Endothelial cell of umbilical vein (primary cell): Measurements from ENCODE around the gene EPB41L4B. TPM values are rescaled to one million over a fixed set of nuclear protein-coding genes. Genes with fewer than 3 reads are reported as not detected.

Experiments
- BruUV-seq: library from RNA; stranded (reverse); fragments of 400-500 nt; replicated peaks from 2 replicates; lab custom pipeline; 2021; lab: Mats Ljungman, UMichigan
- CTCF ChIA-PET: fragments of 300-600, 350-600 bp; sonication (Branson Sonifier 250); formaldehyde crosslinking; loops from one replicate; lab custom pipeline; 2021; ENCODE audit warnings: antibody characterized with exemption, inconsistent platforms; lab: Charles Lee
- POLR2A ChIA-PET: fragments of 300-600, 350-600 bp; sonication (Branson Sonifier 250); formaldehyde crosslinking; loops from one replicate; lab custom pipeline; 2021; ENCODE audit warnings: antibody characterized with exemption, inconsistent platforms; lab: Charles Lee
- DNase-seq: peaks from one replicate; pipeline ENCODE4 v3.0.0-alpha.2; 2011; ENCODE audit warnings: low read depth, low spot score
- FAIRE-seq: peaks from 2 replicates; lab custom pipeline; 2011; peaks lifted over from hg19 to GRCh38; lab: Jason Lieb, UNC
- H2AFZ ChIP-seq: 2 replicates; pipeline ENCODE4 v1.6.0; 2012; ENCODE audit warnings: low read depth, low read length, control low read depth, inconsistent platforms
- H3K27ac ChIP-seq: 2 replicates; pipeline ENCODE4 v1.5.1; 2011; ENCODE audit warnings: low read depth, mild to moderate bottlenecking, control low read depth, low read length, moderate library complexity; ENCODE audit not compliant: insufficient read depth
- H3K27me3 ChIP-seq, 2 experiments: 2 replicates each; pipeline versions ENCODE4 v1.6.0 to v1.6.1; 2011; ENCODE audit warnings: low read length in 2 of 2, mixed read lengths in 1 of 2; ENCODE audit not compliant: control insufficient read depth in 2 of 2, insufficient read depth in 2 of 2
- H3K36me3 ChIP-seq, 2 experiments: 2 replicates in 1 of 2; 3 replicates in 1 of 2; pipeline ENCODE4 v1.5.1; 2011; ENCODE audit warnings: low read length in 2 of 2, mild to moderate bottlenecking in 1 of 2, moderate library complexity in 1 of 2; ENCODE audit not compliant: control insufficient read depth in 2 of 2, insufficient read depth in 2 of 2; ENCODE audit errors: extremely low read depth in 1 of 2
- H3K4me1 ChIP-seq: 3 replicates; pipeline ENCODE4 v1.5.1; 2011; ENCODE audit warnings: mild to moderate bottlenecking, low read length; ENCODE audit not compliant: control insufficient read depth, insufficient read depth; ENCODE audit errors: extremely low read depth
- H3K4me2 ChIP-seq: 2 replicates; pipeline ENCODE4 v1.6.1; 2011; ENCODE audit warnings: low read length, control low read depth, mixed read lengths; ENCODE audit not compliant: insufficient read depth
- H3K4me3 ChIP-seq, 3 experiments: fragments of 200-600 bp in 1 of 3; sonication (generic), shearing (Covaris generic) in 1 of 3; replicated peaks in 1 of 3; 2 replicates each; pipeline ENCODE4 v1.5.1; 2011 to 2016; ENCODE audit warnings: control low read depth in 3 of 3, low read length in 3 of 3, mild to moderate bottlenecking in 2 of 3, inconsistent platforms in 1 of 3, low read depth in 1 of 3, moderate library complexity in 1 of 3; ENCODE audit not compliant: insufficient read depth in 1 of 3
- H3K79me2 ChIP-seq: 2 replicates; pipeline ENCODE4 v1.6.0; 2012; ENCODE audit warnings: low read length, inconsistent platforms; ENCODE audit not compliant: control insufficient read depth, insufficient read depth
- H3K9ac ChIP-seq: replicated peaks from 2 replicates; pipeline ENCODE3; 2011; ENCODE audit warnings: low read length, control low read depth; ENCODE audit not compliant: insufficient read depth; ENCODE audit errors: extremely low read depth
- H3K9me1 ChIP-seq: replicated peaks from 3 replicates; pipeline ENCODE4 v1.6.0; 2011; ENCODE audit warnings: mild to moderate bottlenecking, low read length; ENCODE audit not compliant: control insufficient read depth, insufficient read depth; ENCODE audit errors: extremely low read depth
- H3K9me3 ChIP-seq: replicated peaks from 2 replicates; pipeline ENCODE4 v1.5.1; 2012; ENCODE audit warnings: low read length, inconsistent platforms; ENCODE audit not compliant: control insufficient read depth, insufficient read depth
- H4K20me1 ChIP-seq: replicated peaks from 2 replicates; pipeline ENCODE3; 2011; ENCODE audit warnings: mild to moderate bottlenecking, low read length; ENCODE audit not compliant: control insufficient read depth, insufficient read depth; ENCODE audit errors: extremely low read depth
- EZH2 ChIP-seq: IDR thresholded peaks from 2 replicates; pipeline ENCODE4 v1.6.1; 2012; ENCODE audit warnings: borderline replicate concordance, low read depth, mild to moderate bottlenecking, moderate library complexity, low read length, inconsistent platforms; ENCODE audit not compliant: severe bottlenecking
- FOS ChIP-seq: IDR thresholded peaks from 2 replicates; pipeline ENCODE4 v1.6.1; 2011; ENCODE audit warnings: mild to moderate bottlenecking, low read length, moderate library complexity, borderline replicate concordance; ENCODE audit not compliant: insufficient read depth
- GATA2 ChIP-seq: IDR thresholded peaks from 2 replicates; pipeline ENCODE4 v1.7.0; 2011; ENCODE audit warnings: low read depth, mild to moderate bottlenecking, moderate library complexity, mixed read lengths, low read length; ENCODE audit not compliant: insufficient read length, insufficient read depth
- JUN ChIP-seq: IDR thresholded peaks from 2 replicates; pipeline ENCODE4 v1.6.1; 2011; ENCODE audit warnings: borderline replicate concordance, low read depth; ENCODE audit not compliant: insufficient read length, insufficient read depth
- MYC ChIP-seq: IDR thresholded peaks from one replicate; pipeline ENCODE4 v1.6.1; 2011; ENCODE audit warnings: mild to moderate bottlenecking, low read depth, low read length
- POLR2A ChIP-seq: IDR thresholded peaks from 2 replicates; pipeline ENCODE4 v1.6.1; 2012; ENCODE audit warnings: low read depth, mild to moderate bottlenecking, control low read depth, low read length
- POLR2AphosphoS5 ChIP-seq: IDR thresholded peaks from 2 replicates; pipeline ENCODE4 v1.6.1; 2012; ENCODE audit warnings: low read depth, mild to moderate bottlenecking, control low read depth, low read length, moderate library complexity; ENCODE audit not compliant: insufficient read depth
- dilution Hi-C: fragments of 300-500 bp; cut with MboI; formaldehyde crosslinking; loops from one replicate; pipeline ENCODE4 v1.15.0; 2019; ENCODE audit warnings: low sequenced_read_pairs; ENCODE audit not compliant: extremely low pct_ligation_motif_present
- intact Hi-C: fragments of 100-400 bp; cut with micrococcal nuclease; formaldehyde crosslinking; loops from one replicate; pipeline ENCODE4 v1.10.0; 2022
- polyA plus RNA-seq, 4 experiments: library from polyadenylated mRNA; depleted of rRNA in 3 of 4; stranded (reverse) in 3 of 4; unstranded in 1 of 4; fragments of >200 nt; gene quantifications; 2 replicates each; pipeline versions ENCODE4 v1.2.1 to v1.2.3, GENCODE V29; 2011 to 2012; ENCODE audit warnings: missing spikeins in 1 of 4
- total RNA-seq: library from RNA; stranded (reverse); gene quantifications from 2 replicates; pipeline ENCODE4 v1.2.3, GENCODE V29; 2021
- TF ChIP-seq, protein P1 (sequence below): IDR thresholded peaks from 2 replicates; pipeline ENCODE4 v1.6.1; 2011; ENCODE audit not compliant: insufficient read depth, insufficient read length
- TF ChIP-seq, protein P2 (sequence below), 2 donors: IDR thresholded peaks; 1 replicate in 1 of 2; 2 replicates in 1 of 2; pipeline ENCODE4 v1.5.1; 2011; ENCODE audit warnings: low read length in 2 of 2, mild to moderate bottlenecking in 2 of 2, moderate library complexity in 2 of 2, control low read depth in 1 of 2, inconsistent platforms in 1 of 2, low read depth in 1 of 2; ENCODE audit not compliant: insufficient read depth in 1 of 2; ENCODE audit errors: extremely low read depth in 1 of 2

Gene EPB41L4B
- total and polyA plus RNA-seq, 2 donors (not counting 3 experiments of a cell fraction or from before 2014, with no cell fraction given) = 0.10 to 0.15 TPM

DNA sequence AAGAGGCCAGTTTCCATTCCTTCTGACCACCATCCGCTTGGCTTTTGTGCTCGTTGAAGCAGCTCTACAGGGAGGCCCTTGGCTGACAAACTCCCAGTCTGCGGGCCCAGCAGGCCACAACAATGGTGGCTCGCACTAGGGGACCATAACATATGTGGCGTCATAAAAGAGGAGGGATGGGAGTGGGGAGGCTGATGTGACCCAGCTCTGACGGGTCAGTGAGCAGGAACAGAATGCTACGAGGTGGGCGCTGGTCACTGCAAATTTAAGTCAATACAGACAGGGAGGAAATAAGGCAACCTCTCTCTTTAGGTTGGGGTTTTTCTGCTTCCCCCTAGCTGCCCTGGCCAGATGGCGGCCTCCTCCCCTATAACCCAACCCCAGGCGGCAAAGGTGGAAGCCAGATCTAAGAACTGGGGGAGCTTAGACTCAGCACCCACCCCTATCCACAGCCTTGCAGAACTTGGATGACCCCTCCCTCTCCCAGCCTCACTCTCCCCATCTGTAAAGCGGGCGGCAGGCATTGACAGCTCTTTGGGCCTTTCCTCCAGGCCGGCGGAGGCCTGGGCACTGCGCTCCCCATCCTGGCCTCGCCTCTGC is 154.6 kb downstream of the EPB41L4B start:
- ChIA-PET POLR2A (no interaction called here), CTCF (interaction anchor here (0.5 to 1.7 kb wide), 3 partner anchors 14 to 319 kb away, joined by 3 to 6 read pairs (median 4); no protein-coding TSS in a partner anchor)
- Histone ChIP-seq H3K4me3 (no peak overlapping the region), H3K27ac (no peak overlapping the region), H3K79me2 (no peaks in the 10 kb centered on the region), H3K27me3 (peaks cover 31 to 33% of the 10 kb centered on the region in 2 experiments), H2AFZ (no peak overlapping the region), H3K9ac (no peak overlapping the region), H3K9me3 (no peaks in the 10 kb centered on the region), H3K4me2 (no peak overlapping the region), H3K9me1 (no peaks in the 10 kb centered on the region), H3K4me1 (no peaks in the 10 kb centered on the region), H4K20me1 (no peaks in the 10 kb centered on the region), H3K36me3 (no peaks in the 10 kb centered on the region)
- peak; percentile 53 for TF ChIP-seq EZH2
- no peak for TF ChIP-seq GATA2
- intact Hi-C loops = no loop called here
- dilution Hi-C loops = no loop called here
- BruUV-seq = no TSS peak
- DNase-seq (no peak), FAIRE-seq (no peak)

DNA sequence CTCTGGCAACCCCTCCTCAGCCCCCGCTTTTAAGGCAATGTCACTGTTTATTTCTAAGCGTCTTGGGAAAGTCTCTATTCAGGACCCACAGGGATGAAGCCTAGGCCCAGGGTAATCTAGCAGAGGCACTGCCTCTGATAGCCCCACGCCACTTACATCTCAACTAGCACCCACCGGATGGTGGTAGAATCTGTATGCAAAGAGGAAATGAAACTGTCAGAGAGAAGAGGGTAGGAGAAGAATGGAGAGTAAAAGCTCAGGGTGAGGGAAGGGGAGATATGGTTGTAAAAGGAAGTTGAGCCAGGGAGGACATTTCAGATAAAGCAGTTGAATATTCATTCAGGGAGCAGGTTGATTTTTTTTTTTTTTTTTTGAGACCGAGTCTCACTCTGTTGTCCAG is 156.8 kb downstream of the EPB41L4B start:
- no TSS peak for BruUV-seq
- H3K27ac ChIP-seq = no peak overlapping the region
- no peak overlapping the region for H3K4me2 ChIP-seq
- no peaks in the 10 kb centered on the region for H4K20me1 ChIP-seq
- FAIRE-seq = no peak
- H3K9me1 ChIP-seq = no peaks in the 10 kb centered on the region
- H2AFZ ChIP-seq = no peak overlapping the region
- H3K79me2 ChIP-seq = no peaks in the 10 kb centered on the region
- intact Hi-C loops (no loop called here), dilution Hi-C loops (no loop called here)
- peaks cover 31 to 33% of the 10 kb centered on the region in 2 experiments for H3K27me3 ChIP-seq
- H3K36me3 ChIP-seq = no peaks in the 10 kb centered on the region
- H3K4me1 ChIP-seq = no peaks in the 10 kb centered on the region
- H3K9me3 ChIP-seq = no peaks in the 10 kb centered on the region
- no peak overlapping the region for H3K9ac ChIP-seq
- no peak for DNase-seq
- CTCF ChIA-PET = no interaction called here
- H3K4me3 ChIP-seq = no peak overlapping the region
- TF ChIP-seq JUN = no peak
- TF ChIP-seq, protein P1, sequence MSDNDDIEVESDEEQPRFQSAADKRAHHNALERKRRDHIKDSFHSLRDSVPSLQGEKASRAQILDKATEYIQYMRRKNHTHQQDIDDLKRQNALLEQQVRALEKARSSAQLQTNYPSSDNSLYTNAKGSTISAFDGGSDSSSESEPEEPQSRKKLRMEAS = no peak
- no peak for TF ChIP-seq EZH2
- TF ChIP-seq FOS = no peak
- no peak for TF ChIP-seq POLR2AphosphoS5
- TF ChIP-seq MYC = no peak
- TF ChIP-seq, protein P2, sequence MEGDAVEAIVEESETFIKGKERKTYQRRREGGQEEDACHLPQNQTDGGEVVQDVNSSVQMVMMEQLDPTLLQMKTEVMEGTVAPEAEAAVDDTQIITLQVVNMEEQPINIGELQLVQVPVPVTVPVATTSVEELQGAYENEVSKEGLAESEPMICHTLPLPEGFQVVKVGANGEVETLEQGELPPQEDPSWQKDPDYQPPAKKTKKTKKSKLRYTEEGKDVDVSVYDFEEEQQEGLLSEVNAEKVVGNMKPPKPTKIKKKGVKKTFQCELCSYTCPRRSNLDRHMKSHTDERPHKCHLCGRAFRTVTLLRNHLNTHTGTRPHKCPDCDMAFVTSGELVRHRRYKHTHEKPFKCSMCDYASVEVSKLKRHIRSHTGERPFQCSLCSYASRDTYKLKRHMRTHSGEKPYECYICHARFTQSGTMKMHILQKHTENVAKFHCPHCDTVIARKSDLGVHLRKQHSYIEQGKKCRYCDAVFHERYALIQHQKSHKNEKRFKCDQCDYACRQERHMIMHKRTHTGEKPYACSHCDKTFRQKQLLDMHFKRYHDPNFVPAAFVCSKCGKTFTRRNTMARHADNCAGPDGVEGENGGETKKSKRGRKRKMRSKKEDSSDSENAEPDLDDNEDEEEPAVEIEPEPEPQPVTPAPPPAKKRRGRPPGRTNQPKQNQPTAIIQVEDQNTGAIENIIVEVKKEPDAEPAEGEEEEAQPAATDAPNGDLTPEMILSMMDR (IDR thresholded peaks at IDR 0.05; ENCODE audit: extremely low read depth in 1 of 2, insufficient read depth in 1 of 2, low read depth in 1 of 2, low read length in 2 of 2) = no peak
- no peak for TF ChIP-seq GATA2
- TF ChIP-seq POLR2A = no peak
- POLR2A ChIA-PET = no interaction called here
